Transverse colon (tissue), 4 donors: Measurements from ENCODE around the gene C2CD4D.

Experiments used
- CTCF ChIP-seq, 5 experiments: fragments of 200-600 bp in 3 of 5; fragments of 450-650 bp in 2 of 5; sonication (generic) in 3 of 5; IDR thresholded peaks; 1 replicate in 2 of 5; 2 replicates in 3 of 5; pipeline ENCODE4 v1.5.1; 2016 to 2017; ENCODE audit warnings: antibody characterized with exemption in 5 of 5, inconsistent platforms in 3 of 5, mild to moderate bottlenecking in 2 of 5, moderate library complexity in 1 of 5
- POLR2A ChIP-seq: fragments of 450-650 bp; IDR thresholded peaks from one replicate; pipeline ENCODE4 v1.6.1; 2016; ENCODE audit warnings: antibody characterized with exemption, mild to moderate bottlenecking, moderate library complexity
- POLR2AphosphoS5 ChIP-seq, 3 donors: sonication (generic); formaldehyde crosslinking; IDR thresholded peaks; one replicate each; pipeline ENCODE4 v1.6.1; 2016; ENCODE audit warnings: antibody characterized with exemption in 3 of 3

GRCh38 chr1:151790940-151791651 is 48.5 kb downstream of the C2CD4D start:
- no peak for TF ChIP-seq CTCF (IDR thresholded peaks at IDR 0.05)
- no peak for TF ChIP-seq POLR2AphosphoS5 (IDR thresholded peaks at IDR 0.05)
- TF ChIP-seq POLR2A: no peak
